ENCODE results near the gene PARP3. TPM values are rescaled to one million over a fixed set of nuclear protein-coding genes. Genes with fewer than 3 reads are reported as not detected.
A peak's percentile ranks its signal among the peaks of the same experiment; 100 is the strongest.
"Not testable (repeated sequence)": the region's sequence is repeated elsewhere in the genome, so short reads cannot be mapped to it uniquely, and the experiment has no call there.

The PARP3 gene
- 24.6 TPM for total RNA-seq
- long read RNA-seq, transcript PARP3-201 (11 exons, 2,336 nt): major isoform, 8 of 33 reads
- long read RNA-seq, partial matches to known transcripts: 9 of 33 reads
- long read RNA-seq, other reads (novel, unspliced or antisense): 10 of 33 reads

- ATAC-seq: peak; percentile 95 to 96
- intact Hi-C loops (cut with DNase I): no loop called here
- peak; percentile 100 for TF ChIP-seq CTCF (IDR thresholded peaks at IDR 0.05)
Measured at GRCh38 chr3:51941798-51942602, at the start of gene PARP3, which contains the start of gene RRP9. Gene PARP3, plus strand, starts transcription at chr3:51942363. Its CDS starts 993 bp downstream, at chr3:51943356. Gene RRP9, minus strand, starts transcription at chr3:51941904. Its CDS starts 37 bp downstream, at chr3:51941867.

GRCh38 chr3:51894391-51894790 is 47.8 kb upstream of the PARP3 start:
- H3K36me3 ChIP-seq: no peaks in the 10 kb centered on the region
- no peak for DNase-seq
- no peak overlapping the region for H3K27ac ChIP-seq
- intact Hi-C loops (cut with DNase I): no loop called here
- no peak for ATAC-seq
- no peaks in the 10 kb centered on the region for H3K9me3 ChIP-seq
- no peak overlapping the region for H3K4me3 ChIP-seq
- peaks cover 14% of the 10 kb centered on the region for H3K27me3 ChIP-seq (ENCODE audit: low read depth)
- no peaks in the 10 kb centered on the region for H3K4me1 ChIP-seq
- TF ChIP-seq CTCF (IDR thresholded peaks at IDR 0.05): no peak

More at GRCh38 chr3:51941798-51942602, at the start of gene PARP3, which contains the start of gene RRP9:
- H3K4me3 ChIP-seq: peak within 1 kb of the TSS; percentile 91
- H3K36me3 ChIP-seq: peaks cover 30% of the 10 kb centered on the region
- no peaks in the 10 kb centered on the region for H3K9me3 ChIP-seq
- peak; percentile 100 for DNase-seq
- no peaks in the 10 kb centered on the region for H3K27me3 ChIP-seq (ENCODE audit: low read depth)
- H3K27ac ChIP-seq: peak within 1 kb of the TSS; percentile 98
- H3K4me1 ChIP-seq: peaks cover 29% of the 10 kb centered on the region

GRCh38 chr3:51894939-51895338 is 47.2 kb upstream of the PARP3 start:
- Histone ChIP-seq H3K4me3 (no peak overlapping the region), H3K9me3 (no peaks in the 10 kb centered on the region), H3K36me3 (no peaks in the 10 kb centered on the region), H3K4me1 (no peaks in the 10 kb centered on the region), H3K27me3 (ENCODE audit: low read depth) (peaks cover 14% of the 10 kb centered on the region), H3K27ac (no peak overlapping the region)
- ATAC-seq (no peak), DNase-seq (no peak)
- intact Hi-C loops (cut with DNase I): no loop called here
- no peak for TF ChIP-seq CTCF (IDR thresholded peaks at IDR 0.05)

GRCh38 chr3:51896607-51897305 is 45.4 kb upstream of the PARP3 start:
- no peak for TF ChIP-seq CTCF (IDR thresholded peaks at IDR 0.05)
- H3K4me3 ChIP-seq: no peak overlapping the region
- H3K27ac ChIP-seq: no peak overlapping the region
- peaks cover 14% of the 10 kb centered on the region for H3K27me3 ChIP-seq (ENCODE audit: low read depth)
- H3K9me3 ChIP-seq: no peaks in the 10 kb centered on the region
- intact Hi-C loops (cut with DNase I): no loop called here
- no peaks in the 10 kb centered on the region for H3K4me1 ChIP-seq
- no peaks in the 10 kb centered on the region for H3K36me3 ChIP-seq
- DNase-seq (no peak), ATAC-seq (no peak)

- no peak for ATAC-seq
- no peaks in the 10 kb centered on the region for H3K36me3 ChIP-seq
- intact Hi-C loops (cut with DNase I): no loop called here
- H3K4me3 ChIP-seq: no peak overlapping the region
- no peak for DNase-seq
- H3K27ac ChIP-seq: no peak overlapping the region
- H3K27me3 ChIP-seq (ENCODE audit: low read depth): peaks cover 14% of the 10 kb centered on the region
- no peaks in the 10 kb centered on the region for H3K4me1 ChIP-seq
- no peak for TF ChIP-seq CTCF (IDR thresholded peaks at IDR 0.05)
- H3K9me3 ChIP-seq: no peaks in the 10 kb centered on the region
Measured at GRCh38 chr3:51897391-51897790, 44.8 kb upstream of the PARP3 start.

- H3K9me3 ChIP-seq; H3K27me3 ChIP-seq (ENCODE audit: low read depth); H3K4me1 ChIP-seq; H3K36me3 ChIP-seq; ATAC-seq; H3K27ac ChIP-seq; intact Hi-C loops (cut with DNase I); DNase-seq; H3K4me3 ChIP-seq: not testable (repeated sequence)
Measured at GRCh38 chr3:51900043-51900442, 42.1 kb upstream of the PARP3 start.

GRCh38 chr3:51902361-51902760 is 39.8 kb upstream of the PARP3 start:
- ATAC-seq; DNase-seq; H3K27ac ChIP-seq; H3K9me3 ChIP-seq; H3K36me3 ChIP-seq; intact Hi-C loops (cut with DNase I); H3K4me1 ChIP-seq; H3K27me3 ChIP-seq (ENCODE audit: low read depth); H3K4me3 ChIP-seq: not testable (repeated sequence)
